GM19372 (cell line): ENCODE measurements around the gene NUDT4.
A peak's percentile ranks its signal among the peaks of the same experiment; 100 is the strongest.

Experiments used
- ATAC-seq: cut with Tn5 transposase; IDR thresholded peaks from one replicate; pipeline ENCODE4 v1.9.1; 2021; ENCODE audit warnings: mild to moderate bottlenecking, low read depth, moderate library complexity; ENCODE audit not compliant: unreplicated experiment

The NUDT4 gene

DNA sequence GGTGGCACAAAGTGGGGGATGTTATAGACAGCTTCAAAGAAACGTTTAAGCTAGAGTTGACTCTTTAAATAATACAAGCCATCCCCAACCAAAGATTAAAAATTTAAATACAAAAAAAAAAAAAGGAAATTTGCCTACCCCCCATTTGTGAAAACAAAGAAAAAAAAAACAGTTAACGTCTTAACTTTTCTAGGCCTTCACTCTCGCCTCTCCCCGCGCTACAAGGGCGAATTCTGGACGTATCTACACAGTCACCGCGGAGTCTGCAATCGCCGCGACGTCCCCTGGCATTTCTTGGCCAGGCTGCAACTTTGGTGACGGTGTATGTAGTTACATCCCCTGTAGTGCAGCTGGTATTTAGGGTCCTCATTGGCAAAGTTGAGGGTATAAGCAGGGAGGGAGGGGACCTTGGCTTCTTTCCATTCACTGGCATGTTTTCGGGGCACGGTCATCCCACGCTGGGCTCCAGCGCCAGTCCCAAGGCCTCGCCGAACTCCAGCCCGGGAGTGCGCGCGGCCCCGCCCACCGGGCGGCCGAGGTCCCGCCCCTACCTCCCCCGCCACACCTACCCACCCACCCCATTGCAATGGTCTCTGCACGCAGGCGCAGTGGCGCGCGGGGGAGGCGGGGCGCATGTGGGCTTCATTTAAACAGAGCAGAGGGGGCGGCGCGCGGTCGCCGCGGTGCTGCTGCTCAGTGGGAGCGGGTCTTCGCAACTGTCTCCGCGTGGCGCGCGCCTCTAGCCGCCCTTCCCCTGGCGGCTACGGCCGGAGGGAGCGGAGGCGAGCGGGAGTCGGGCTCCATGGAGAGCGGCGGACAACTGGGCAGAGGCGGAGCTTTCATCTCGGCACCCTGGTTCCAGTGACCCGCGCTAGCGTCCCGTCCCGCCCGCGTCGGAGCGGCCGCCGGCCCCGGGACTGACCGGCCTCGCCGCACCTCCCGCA lies at the start of gene NUDT4:
NUDT4 (plus strand) TSS at position 674 of the 944 bp plus-strand sequence. CDS start 398 bp downstream, outside the sequence.
- ATAC-seq, result peak; percentile 69

DNA sequence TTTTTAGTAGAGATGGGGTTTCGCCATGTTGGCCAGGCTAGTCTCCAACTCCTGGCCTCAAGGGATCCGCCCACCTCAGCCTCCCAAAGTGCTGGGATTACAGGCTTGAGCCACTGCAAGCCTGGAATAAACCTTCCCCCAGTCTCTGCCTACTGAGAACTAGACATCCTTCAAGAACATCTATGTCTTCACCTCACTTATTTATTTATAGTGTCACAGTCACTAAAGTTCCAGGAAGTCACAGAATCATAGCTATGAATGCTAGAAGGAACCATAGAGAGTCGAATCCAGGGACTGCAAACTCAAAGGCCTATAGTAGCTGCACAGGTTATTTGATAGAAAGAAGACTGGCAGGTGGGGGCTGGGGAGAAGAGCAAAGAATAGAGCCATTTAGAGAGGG lies 44.7 kb upstream of the NUDT4 start:
- no peak for ATAC-seq

DNA sequence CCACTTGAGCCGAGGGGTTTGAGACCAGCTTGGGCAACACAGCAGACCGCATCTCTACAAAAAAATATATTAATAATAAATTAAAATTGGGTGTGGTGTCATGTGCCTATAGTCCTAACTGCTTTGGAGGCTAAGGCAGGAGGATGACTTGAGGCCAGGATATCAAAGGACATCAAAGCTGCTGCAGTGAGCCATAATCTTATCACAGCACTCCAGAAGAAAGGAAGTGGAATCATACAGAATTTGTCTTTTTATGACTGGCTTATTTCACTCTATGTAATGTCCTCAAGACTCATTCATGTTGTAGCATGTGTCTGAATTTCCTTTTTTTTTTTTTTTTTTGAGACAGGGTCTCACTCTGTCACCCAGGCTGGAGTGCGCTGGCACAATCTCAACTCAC lies 43.9 kb upstream of the NUDT4 start:
- no peak for ATAC-seq

DNA sequence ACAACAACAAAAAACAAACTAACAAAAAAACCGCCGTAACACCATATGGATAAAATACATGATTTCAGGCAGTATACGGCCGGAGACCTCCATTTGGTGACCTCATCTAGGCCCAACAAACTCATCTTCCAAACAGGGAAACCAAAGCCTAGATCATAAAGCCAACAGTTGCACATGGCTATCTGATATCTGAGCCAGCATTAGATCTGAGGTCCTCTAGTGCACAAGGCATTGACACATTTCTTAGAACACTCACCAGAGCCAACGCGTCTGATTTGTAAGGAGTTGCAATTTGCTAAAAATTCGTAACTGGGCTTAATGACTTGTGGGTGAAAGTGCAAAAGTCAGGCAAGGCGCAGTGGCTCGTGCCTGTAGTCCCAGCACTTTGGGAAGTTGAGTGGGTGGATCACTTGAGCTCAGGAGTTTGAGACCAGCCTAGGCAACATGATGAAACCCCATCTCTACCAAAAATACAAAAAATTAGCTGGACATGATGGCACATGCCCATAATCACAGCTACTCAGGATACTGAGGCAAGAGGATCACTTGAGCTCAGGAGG lies 42.0 kb upstream of the NUDT4 start:
- no peak for ATAC-seq

DNA sequence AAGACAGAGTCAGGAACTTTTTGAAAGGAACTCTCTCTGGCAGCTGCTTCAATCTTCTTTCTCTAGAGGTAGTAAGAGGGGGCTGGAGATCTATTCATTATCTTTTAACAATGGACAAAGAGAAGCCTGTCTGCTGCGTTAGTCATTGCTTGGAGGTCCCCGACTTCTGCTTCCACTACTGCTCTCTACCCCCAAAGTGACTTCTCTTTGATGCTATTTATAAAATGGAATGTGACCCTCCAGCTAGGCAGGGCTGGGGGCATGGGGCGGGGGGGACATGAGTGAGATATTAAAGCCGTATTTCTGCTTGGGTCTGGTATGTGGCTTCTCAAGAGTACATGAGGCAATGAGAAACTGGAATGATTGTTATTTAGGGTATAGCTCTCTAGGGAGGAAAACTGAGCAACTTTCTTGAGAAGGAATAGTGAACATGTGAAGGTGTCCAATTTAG lies 41.4 kb upstream of the NUDT4 start:
- ATAC-seq, result no peak

DNA sequence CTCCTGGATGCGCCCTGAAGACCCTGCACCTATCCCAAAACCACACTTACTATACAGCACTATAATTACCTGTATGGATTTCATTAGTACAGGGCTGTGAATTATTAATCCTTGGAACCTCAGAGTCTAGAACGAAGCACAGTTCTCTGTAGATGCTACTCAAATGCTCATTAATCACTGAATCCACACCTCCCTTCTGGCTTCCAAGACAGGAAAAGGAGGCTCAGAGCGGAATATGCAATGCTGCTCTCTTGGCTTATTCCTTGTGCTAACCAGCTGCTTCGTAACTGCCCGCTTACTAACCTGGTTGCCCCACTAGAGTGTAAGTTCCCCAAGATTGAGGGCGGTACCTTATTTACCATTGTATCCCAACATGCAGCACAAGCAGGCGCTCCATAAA lies 39.1 kb upstream of the NUDT4 start:
- no peak for ATAC-seq

DNA sequence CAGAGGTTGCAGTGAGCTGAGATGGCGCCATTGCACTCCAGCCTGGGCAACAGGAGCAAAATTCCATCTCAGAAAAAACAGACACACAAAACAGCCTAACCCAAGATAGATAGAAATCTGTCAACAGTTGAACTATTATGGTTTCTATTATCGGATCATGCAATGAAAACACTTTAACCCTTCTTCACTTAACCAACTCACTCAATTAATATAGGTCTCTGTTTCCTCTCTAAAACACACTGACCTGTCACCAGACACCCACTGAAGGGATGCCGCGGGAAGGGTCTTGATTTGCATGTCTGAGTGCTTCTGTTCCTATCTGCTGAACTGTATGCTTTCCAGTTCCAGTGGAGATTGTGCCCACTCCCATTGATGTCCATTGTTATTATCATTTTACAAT lies 38.0 kb upstream of the NUDT4 start:
- no peak for ATAC-seq

DNA sequence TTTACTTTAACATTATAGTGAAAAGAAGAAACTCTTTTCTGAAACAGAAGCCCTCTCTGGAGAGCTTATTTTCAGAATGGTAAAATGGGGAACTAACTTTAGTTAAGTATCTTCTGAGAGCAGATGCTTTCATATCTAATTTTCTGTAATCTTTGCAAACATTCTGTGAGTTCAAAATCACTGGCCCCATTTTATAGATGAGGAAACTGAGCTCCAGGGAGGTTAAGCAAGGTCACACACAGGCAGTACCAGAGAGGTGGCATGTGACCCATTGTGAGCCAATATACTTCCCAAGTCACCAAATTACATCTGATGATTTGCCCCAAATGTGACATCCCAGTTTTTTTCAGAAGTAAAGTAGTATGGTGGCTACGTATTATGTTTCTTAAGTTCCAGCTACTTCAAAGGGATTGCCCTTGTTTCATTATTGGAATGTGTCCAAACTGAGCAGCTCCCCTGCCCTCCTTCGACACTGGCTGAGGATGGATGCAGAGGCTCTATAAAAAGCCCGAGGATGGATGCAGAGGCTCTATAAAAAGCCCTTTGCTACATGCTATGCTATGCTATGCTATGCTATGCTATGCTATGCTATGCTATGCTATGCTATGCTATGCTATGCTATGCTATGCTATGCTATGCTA lies 36.2 kb upstream of the NUDT4 start:
- ATAC-seq, result no peak

DNA sequence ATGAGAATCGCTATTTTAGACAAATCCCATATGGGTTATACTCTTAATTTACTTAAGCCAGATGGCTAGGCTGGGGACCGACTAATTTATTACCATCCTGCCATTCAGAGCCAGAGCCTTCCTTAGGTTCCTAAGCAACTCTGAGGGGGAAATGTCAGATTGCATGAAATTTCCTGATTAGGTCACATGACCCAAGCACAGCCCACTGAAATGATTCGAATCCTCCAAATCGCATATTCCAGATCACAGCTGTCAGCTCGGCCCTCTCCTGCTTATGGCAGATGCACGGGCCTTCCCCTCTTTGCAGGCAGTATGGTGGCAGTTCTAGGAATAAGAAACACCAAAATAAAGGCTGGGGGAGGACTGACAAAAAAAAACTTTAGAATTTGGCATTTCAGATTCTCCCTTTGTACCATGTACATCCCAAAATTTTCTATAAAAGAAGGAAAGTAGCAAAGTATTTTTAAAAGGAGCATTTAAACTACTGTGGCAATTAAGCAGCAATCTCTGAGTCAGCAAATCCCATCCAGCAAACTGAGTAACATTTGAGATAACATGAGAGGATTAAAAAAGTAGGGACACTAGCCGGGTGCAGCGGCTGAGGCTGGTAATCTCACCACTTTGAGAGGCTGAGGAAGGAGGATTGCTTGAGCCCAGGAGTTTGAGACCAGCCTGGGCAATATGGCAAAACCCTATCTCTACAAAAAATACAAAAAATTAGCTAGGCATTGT lies 30.5 kb upstream of the NUDT4 start:
- ATAC-seq, result no peak

DNA sequence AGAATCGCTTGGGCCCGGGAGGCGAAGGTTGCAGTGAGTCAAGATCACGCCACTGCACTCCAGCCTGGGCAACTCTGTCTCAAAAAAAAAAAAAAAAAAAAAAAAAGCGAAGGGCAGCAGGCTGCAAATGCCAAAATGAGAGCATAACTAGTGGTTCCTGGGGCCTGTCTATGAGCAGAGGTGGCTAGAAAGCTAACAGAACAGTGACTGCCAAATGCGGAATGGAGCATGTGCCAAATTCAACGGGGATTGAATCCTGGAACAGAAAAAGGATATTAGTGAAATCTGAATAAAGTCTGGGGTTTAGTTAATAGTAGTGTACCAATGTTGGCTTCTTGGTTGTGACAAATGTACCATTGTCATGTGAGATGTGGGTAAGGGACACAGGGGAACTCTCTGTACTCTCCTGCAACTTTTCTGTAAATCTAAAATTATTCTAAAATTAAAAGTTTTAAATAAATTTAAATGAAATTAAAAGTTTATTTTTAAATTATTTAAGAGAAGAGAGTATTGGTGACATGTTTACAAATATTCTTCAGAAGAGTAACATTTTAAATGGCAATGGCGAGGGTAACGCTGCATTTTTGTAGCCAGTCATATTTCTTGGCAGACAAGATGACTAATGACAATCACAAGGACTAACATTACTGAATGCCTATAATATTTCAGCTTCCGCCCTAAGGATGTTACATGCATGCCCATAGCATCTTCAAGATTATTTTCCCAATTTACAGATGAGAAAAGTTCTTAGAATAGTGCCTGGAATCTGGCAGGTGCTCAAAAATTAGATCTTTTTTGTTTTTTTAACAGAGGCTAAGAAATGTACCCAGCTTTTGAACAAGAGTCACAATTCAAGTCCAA lies 28.9 kb upstream of the NUDT4 start:
- no peak for ATAC-seq

DNA sequence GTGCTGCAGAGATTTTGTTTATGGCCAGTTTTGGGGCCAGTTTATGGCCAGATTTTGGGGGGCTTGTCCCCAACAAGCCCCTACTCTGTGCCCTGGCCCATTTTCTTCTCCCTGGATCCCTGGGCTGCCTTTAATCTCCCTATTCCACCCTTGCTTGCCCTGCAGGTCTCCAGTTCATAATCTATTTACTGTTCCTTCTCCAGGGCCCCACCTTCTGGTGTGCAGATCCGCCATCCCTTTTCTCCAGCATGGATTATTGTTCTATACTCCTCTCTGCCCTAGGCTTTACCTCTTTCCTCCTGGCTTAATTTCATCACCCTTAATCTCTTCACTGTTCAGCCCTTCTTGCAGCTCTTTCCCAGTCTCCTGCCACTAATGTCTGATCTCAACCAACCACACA lies 26.0 kb upstream of the NUDT4 start:
- no peak for ATAC-seq

DNA sequence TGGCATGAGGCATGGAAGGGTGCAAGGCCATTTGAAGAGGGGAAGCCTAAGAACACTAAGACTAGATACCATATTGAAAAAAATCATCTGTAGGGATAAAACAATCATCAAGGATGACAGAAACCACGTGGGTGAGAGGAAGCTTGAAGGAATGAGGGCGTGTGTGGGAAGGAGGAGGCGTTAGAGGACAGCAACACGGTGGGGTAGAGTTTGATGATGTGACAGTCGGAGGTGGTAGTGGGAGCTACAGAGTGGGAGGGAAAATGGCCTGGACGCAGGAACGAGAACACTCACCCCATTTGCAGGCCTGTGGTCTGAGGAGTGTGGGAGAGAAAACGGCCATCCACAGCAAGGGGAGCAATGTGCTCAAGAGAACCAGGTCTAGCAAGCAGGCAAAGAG lies 25.4 kb upstream of the NUDT4 start:
- ATAC-seq, result no peak

DNA sequence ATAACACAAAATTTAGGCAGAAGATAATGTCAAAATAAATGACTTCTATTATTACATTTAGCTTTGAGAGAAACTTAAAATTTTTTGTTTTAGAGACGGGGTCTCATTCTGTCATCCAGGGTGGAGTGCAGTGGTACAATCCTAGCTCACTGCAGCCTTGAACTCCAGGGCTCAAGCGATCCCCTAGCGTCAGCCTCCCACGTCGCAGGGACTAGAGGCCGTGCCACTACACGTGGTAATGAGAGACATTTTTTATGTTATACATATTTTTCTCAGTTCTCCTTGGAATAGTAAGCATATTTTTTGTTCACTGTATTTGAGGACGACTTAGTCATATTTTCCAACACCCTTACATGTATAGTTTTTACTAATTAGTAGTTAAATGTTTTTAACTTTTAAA lies 21.5 kb upstream of the NUDT4 start:
- ATAC-seq, result no peak

DNA sequence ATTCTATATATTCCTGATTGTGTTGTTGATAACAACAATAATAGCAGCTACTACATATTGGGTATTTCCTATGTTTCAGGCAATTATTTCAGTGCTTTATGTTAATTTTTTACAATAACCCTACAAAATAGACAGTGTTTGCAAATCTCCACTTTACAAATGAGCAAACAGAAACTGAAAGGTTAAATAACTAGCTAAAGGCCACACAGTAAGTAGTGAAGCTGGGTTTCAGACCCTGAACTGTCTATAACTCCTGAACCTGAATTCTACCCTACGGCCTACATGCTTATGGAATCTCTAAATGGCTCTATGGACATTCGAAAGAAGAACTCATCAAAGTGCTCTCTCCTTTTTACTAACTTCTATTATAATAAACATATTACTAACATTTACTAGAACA lies 19.7 kb upstream of the NUDT4 start:
- no peak for ATAC-seq

DNA sequence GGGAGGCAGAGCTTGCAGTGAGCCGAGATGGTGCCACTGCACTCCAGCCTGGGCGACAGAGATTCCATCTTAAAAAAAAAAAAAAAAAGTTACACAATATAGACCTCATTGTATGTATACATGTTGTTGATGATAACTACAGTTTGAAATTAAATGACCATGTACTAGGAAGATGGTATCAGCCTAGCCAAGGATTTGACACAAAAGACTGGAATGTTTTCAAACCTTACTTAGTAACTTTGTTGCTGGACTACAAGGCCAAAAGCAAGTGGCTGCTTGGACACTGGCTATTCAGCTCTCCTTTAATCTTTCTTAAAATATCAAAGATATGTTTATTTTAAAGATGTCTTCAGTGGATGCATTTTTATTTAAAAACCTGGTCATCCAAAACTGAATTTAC lies 18.9 kb upstream of the NUDT4 start:
- no peak for ATAC-seq

DNA sequence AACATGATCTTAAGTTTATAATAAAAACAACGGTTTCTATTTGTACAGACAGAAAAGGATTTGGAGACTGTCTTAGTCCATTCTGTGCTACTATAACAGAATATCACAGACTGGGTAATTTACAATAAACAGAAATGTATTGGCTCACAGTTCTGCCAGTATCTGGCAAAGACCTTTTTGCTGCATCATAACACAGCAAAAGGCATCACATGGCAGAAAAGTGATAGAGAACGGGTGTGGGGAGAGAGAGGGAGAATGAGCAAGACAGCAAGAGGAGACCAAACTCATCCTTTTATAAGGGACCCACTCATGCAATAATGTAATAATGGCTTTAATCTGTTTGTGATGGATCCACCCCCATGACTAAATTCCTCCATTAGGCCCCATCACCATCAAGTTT lies 17.0 kb upstream of the NUDT4 start:
- no peak for ATAC-seq

DNA sequence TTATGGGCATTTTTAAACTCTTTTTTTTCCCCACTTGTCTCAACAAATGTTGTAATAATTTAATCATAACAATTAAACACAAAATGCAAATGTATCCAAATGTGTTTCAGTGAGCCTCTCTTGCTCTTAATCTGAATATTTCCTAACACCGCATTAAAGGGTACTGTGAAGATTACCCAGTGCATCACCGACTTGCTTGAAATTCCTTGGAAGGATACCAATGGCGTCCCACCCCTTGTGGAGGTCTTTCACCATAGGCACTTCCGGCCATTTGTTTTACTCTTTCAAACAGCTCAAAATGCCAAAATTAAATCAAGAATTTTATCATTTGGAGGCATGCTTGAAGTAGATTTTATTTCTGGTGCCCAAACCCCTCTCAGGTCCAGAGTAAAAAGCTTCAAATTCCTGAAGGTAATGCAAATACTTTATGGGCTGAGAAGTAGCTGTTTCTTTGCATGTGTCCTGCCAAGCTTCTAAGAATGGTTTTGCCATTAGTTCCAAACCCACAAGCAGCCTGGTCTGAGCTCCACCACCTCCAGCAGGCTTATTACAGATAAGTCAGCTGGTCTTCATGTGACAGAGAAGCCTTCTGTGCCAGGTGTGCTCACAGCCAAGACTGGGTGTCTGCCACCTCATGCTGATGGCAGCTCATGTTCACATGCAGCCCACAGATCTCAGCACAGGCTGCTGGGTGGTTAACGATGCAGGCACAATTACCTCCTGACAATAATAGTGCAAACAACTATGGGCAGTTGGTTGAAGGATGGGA lies 16.4 kb upstream of the NUDT4 start:
- ATAC-seq, result no peak

DNA sequence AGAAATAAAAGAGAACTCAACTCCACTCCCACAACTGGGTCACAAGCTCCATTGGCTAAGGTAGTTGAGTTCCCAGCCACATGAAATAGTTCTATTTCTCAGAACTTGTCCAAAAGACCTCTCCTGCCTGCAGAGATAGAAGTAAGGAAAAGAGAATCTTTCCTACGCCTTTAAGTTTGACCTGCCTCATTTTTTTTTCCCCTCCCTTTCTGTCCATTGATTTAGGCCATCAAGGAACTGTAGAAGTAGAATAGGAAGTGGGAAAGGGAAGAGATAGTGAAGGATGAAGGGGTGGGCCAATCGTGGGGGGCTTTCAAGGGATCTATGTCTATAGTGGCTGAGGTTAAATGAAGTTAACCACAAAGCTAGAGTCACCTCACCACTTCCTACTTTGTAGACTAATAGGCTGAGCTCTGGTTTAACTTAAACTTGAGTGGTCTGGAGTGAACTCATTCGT lies 13.9 kb upstream of the NUDT4 start:
- ATAC-seq, result no peak
